ENCODE measurements around the gene DOCK4.

DOCK4 gene

DNA sequence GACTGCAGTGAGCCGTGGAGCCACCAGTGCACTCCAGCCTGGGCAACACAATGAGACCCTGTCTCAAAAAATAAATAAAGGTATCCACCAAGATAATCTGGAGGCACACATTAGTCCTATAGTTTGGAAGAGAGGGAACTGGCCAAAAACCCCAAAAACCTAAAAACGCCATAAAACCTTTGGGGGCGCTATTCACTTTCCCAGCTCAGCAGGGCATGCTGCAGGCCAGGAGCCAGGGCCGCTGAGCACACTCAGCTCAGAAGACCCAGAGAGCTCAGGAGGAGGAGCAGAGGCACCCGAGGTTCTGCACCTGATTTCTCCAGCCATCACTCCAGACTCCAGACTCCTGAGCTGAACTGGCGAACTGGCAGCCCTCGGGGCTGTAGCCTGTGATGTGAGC lies 476.7 kb downstream of the DOCK4 start:
- no peak for DNase-seq (ENCODE audit: low spot score)

DNA sequence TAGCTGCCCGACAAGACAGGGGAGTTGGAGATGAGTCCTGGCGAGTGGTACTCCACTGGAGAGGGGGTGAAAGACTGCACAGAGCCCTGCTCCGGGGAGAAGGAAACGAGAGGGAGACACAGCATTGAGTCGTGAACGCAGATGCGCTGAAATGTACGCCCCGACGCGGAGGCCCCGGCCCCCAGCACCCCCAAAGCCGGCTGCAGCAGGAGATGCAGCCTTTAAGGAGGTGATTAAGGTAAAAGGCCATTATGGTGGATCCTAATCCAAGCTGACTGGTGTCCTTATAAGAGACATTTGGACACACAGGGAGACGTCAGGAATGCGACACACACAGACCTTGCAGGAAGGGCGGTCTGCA lies 477.6 kb downstream of the DOCK4 start:
- DNase-seq (ENCODE audit: low spot score): no peak

DNA sequence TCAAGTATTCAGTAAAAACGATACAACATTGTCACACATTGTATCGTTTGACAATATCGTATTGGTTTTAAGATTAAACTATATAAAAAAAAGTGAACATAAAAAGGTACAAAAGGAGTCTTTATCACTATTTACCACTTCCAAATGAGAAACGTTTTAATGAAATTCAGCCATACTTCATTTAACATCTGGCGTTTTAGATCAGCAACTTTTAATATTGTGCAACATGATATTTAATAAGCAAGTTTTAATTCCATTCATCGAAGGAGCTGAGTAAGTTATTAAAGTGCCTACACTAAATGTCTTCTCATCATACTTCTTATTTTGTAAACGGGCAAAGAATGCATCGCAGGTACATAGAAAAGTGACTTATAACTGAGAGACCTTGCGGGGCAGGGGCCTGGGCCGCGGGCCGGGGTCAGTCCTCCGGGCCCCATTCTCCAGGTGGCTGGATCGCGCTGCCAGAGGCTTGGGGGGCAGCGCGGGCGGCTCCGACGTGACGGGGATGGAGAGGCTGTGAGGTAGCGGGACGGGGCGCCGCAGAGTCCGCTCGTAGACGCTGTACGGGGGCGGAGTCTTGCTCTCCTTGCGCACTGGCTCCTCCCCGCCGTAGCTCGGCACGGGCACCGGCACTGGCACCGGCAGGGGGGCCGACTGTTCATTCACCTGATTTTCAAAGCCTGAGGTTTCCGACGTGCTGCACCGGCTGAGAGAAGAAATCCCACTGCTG lies 478.1 kb downstream of the DOCK4 start:
- no peak for DNase-seq (ENCODE audit: low spot score)

DNA sequence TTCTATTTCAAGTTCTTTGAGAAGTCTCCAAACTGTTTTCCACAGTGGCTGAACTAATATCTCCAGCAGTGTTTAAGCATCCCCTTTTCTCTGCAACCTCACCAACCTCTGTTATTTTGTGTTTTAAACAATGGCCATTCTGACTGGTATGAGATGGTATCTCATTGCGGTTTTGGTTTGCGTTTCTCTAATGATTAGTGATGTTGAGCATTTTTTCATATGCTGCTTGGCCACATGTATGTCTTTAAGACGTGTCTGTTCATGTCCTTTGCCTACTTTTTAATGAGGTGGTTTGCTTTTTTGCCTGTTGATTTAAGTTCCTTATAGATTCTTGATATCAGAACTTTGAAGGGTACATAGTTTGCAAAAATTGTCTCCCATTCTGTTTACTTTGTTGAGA lies 487.3 kb downstream of the DOCK4 start:
- no peak for DNase-seq (ENCODE audit: low spot score)

DNA sequence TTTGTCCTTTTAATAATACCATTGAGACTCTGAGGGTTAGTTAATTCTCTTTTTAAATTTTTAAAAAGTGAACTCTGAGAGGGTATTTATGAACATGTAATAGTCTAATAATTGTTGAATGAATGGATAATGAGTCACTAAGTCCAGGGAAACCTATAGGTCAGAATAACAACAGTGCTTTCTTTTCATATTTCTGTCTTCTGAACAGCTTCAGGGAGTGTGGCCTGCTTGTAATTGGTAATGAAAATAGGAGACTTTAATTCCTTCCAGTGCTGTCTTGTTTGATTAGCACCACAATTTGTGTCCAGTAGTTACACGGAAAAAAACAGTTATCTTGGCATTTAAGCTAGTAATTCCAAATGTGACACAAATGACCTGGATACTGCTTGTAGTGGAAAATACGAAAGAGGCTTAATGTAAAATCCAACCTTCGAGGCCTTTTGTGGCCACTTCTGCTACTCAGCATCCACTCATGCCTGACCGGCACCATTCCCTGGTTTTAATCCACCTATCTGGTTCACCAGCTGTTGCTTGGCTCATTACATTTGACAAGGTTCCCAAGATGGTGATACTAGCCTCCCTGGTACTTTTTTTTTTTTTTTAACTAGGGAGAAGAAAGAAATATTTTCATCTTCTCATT lies 494.7 kb downstream of the DOCK4 start:
- DNase-seq (ENCODE audit: low spot score): no peak

DNA sequence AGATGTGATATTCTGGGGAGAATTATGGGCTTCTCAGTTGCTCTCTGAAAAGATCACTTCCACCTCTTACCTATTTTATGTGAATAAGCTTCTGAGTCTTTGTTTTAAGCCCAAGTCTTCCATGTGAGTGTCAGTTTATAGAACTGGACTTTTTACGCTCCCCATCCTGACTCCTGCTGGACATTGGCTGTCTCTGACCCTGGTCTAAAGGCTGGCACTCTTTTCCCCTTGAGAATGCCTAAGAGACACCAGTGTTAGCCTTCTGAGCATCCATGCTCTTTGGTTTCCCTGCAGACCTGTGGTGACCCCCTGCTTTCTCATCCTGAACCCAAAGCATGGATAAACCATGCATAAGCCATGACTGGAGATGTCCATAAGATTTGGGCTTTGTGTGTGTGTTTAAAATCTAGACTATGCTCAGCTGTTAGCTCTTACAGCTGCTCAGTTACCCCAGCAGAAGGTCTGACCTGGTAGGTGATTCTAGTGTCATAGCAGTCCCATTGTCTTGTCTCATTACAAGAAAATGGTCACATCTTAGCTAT lies 495.3 kb downstream of the DOCK4 start:
- no peak for DNase-seq (ENCODE audit: low spot score)

DNA sequence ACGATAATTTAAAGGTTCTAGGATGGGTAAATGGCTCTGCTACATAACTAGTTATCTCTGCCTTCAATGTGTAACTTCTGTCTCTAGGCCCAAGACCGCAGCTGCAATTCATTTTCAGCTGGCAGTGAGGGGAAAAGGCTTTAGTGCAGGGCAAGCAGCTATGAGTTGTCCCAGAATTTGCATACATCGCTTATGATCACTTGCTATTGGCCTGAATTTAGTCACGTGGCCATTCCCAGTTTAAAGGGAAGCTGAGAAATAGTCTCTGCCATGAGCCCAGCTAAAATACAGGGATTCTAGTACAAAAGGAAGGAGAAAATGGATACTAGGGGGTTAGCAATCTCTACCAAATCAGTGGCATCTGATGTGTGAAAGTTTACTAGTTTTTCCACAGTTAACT lies 498.1 kb downstream of the DOCK4 start:
- no peak for DNase-seq (ENCODE audit: low spot score)

DNA sequence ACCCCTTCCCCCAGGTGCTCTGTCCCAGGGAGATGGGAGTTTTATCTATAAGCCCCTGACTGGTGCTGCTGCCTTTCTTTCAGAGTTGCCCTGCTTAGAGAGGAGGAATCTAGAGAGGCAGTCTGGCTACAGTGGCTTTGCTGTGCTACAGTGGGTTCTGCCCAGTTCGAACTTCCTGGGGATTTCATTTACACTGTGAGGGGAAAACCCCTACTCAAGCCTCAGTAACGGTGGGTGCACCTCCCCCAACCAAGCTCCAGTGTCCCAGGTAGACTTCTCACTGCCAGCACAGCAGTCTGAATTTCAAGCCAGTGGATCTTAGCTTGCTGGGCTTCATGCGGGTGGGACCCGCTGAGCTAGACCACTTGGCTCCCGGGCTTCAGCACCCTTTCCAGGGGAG lies 500.4 kb downstream of the DOCK4 start:
- DNase-seq (ENCODE audit: low spot score): no peak

DNA sequence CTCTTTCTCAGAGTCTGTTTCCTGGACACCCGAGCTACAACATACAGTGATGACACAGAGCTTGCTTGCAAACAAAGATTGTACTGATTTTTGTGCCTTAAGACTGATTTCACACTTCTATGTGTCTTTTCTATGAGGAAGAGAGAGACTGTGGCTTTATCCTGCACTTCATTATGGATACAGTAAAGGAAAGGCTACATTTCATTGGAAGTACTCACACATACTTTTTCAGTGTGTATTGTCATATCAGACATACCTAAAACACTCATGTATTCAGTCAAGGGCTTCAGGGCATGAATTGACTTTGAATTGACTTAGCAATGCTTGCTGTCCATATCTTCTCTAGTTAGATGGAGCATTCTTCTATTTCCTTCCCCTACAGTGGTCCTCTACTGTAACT lies 508.4 kb downstream of the DOCK4 start:
- no peak for DNase-seq (ENCODE audit: low spot score)

DNA sequence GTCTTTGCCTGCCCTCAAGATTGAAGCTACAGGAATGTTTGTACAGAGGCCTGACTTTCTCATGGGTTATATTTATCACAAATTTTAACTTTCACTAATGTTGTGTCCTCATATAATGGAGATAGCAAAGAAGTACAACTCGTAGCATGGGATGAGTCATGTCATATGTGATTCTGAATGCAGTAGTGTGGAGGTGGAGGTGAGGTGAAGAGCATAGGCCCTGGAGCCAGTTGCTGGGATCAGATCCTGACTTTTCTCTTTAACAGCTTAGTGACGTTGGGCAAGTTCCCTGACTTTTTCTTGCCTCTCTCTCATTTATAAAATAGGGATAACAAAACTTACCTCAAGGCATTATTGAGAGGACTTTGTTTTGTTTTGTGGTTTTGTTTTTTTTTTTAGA lies 511.8 kb downstream of the DOCK4 start:
- no peak for DNase-seq (ENCODE audit: low spot score)

DNA sequence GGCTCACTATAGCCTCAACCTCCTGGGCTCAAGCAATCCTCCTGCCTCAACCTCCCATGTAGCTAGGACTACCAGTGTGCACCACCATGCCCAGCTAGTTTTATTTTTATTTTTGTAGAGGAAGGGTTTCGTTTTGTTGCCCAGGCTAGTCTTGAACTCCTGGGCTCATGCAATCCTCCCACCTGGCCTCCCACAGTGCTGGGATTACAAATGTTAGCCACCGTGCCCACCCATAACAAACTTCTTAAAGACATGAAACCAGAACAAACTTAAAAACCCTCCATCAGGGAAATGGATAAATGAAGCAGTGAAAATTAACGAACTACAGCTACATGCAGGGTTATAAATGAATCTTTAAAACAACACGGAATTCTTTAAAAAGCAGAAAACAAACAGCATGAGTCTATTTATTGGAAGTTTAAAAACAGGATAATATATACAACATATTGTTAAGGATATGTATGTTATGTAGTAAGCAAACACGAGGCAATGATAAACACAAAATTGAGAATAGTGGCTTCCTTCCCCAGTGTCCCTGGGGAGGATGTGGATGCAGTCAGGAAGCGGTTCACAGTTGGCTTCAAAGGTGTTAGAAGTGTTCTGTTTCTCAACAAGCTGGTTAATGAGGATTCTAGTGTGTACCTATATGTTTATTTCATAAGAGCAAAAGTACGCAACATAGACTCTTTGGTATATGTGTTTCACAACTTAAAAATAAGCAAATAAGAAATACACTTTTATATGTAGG lies 515.7 kb downstream of the DOCK4 start:
- no peak for DNase-seq (ENCODE audit: low spot score)

DNA sequence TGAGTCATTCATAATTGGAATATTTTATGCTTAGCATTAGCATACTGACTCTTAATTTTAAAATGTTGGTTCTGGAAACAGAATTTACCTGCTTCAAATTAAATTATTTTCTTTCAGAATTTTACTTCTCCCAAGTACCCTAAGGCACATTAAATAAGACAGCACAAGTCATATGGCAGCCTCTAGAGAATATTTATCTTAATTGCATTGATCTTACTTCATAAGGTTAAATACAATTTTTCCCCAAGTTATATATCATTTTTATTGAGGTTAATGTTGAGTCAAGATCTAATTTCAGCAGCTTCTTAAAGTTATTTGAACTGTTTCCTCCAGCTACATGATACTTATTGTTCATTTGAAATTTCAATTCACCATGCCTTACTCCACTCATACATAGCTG lies 520.9 kb downstream of the DOCK4 start:
- no peak for DNase-seq (ENCODE audit: low spot score)

DNA sequence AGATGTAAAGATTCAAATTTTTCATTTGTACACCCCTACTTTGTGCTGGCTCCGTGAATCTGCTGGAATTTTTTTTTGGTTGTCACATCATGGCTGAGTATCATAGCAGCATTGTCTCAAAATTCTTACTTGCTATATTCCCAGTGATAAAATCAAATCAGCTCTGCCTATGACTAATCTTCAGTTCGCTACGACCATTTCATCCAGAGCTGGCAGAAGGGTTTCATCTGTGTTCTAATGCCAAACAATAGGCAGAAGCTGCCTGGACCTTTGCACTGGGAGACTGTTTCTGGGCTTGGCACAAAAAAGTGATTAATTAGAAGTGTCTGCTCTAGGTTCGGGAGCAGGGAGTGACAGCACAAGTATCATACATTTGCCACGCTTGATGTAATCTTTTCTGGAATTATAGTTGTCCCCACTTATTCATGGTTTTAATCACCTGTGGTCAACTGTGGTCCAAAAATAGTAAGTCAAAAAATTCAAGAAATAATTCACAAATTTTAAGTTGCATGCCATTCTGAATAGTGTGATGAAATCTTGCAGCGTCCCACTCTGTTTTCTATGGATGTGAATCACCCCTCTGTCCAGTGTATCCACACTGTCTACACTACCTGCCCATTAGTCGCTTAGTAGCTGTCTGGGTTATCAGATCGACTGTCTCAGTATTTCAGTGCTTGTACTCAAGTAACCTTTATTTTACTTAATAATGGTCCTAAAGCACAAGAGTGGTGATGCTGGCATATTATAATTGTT lies 523.4 kb downstream of the DOCK4 start:
- no peak for DNase-seq (ENCODE audit: low spot score)

DNA sequence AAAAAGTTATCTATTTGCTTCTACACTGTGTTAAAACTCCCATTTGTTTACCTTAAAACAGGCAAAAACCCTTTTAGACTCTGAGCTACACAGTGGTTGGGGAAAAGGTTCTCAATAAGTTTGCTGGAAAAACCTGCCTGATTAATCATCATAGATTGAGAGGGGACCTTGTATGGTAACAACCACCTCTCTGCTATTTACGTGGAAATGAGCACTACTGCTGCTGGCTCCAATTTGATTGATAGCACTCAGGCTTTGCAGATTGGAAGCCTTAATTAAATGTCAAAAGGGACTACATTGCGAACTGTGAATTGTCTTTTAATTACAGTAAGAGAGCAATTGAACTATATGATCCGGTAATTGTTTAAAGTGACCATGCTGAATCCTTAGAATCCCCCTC lies 525.0 kb downstream of the DOCK4 start:
- DNase-seq (ENCODE audit: low spot score): no peak

DNA sequence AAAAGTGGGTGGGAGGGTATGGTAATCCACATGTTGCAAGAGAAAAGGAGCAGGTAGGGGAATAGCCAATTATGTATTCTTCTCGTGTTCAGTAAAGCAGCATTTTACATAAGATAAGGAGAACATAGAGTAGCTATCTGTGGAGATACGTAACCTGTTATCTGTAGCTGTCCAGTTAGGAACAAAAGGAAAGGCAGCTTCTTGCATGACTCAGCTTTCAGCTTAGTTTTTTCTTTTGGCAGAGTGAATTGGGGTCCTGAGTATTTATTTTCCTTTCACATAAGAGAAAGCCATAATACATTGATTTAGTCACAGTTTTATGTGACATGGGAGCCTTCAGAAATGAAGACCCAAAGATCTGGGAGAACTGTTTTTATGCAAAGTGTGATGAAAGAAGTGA lies 527.2 kb downstream of the DOCK4 start:
- no peak for DNase-seq (ENCODE audit: low spot score)

DNA sequence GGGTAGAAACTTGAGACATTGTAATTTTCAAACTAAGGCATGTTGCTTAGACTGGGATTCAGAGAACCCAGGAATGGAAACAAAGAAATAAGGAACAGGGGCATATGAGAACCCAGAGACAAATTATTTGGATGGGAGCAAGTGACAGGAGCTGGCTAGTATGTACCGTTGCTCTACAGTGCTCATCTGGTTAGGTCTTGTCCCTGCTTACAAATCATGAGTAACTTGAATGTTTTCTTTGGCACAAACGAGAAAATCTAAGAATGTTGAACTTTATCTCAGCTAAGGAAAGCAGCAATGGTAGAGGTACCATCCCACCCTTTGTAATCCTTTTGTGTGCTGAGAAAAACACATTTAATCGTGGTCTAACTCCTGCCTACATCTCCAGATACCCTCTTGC lies 527.9 kb downstream of the DOCK4 start:
- no peak for DNase-seq (ENCODE audit: low spot score)

DNA sequence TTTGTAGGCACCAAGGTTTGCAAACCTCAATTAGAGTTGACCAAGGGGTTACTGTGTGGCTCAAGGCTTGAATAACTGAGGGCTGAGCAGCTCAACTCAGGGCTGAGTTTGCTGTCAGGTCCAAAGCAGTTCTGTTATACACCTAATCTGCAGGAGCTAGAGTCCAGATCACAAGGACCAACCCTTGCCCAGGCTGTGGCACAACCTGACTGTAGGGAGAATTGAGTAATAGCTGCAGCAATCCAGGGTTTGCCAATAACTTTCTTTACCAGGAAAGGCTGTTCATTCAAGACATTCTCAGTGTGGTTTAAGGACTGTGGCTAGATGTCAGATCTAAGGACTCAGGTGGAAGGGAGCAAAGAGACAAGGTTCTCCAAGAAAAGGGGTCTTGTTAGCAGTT lies 528.4 kb downstream of the DOCK4 start:
- DNase-seq (ENCODE audit: low spot score): no peak

DNA sequence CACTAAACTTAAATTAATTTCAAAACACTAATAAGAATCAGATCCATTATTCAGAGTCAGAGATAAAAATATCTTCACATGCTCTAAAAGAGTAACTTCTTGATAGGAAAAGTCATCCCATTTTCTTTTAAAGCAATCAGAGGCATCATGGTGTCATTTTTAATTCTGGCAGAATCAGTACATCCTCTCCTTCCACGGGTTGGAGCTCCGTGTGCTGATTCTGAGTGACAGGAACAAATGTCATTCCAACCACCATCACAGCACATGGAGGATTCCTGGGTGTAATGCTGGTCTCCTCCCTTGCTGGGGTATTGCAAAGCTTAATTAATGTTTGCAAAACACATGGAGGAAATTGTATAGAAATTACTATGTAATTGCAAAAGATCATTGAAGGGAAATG lies 529.4 kb downstream of the DOCK4 start:
- DNase-seq (ENCODE audit: low spot score): no peak

All from left forelimb (tissue), 1 donor.